Suprapubic skin (tissue), 3 donors: ENCODE results near the gene BORA.

Experiments used
- CTCF ChIP-seq, 2 donors: fragments of 200-600 bp in 1 of 2; fragments of 450-650 bp in 1 of 2; sonication (generic) in 1 of 2; IDR thresholded peaks; one replicate each; pipeline ENCODE4 v1.5.1; 2016 to 2019; ENCODE audit warnings: antibody characterized with exemption in 2 of 2, mild to moderate bottlenecking in 1 of 2, moderate library complexity in 1 of 2
- EP300 ChIP-seq: sonication (generic); formaldehyde crosslinking; IDR thresholded peaks from one replicate; pipeline ENCODE4 v1.6.1; 2017; ENCODE audit warnings: antibody characterized with exemption
- POLR2A ChIP-seq, 2 donors: fragments of 450-650 bp; IDR thresholded peaks; one replicate each; pipeline ENCODE4 v1.6.1; 2017; ENCODE audit warnings: antibody characterized with exemption in 2 of 2, mild to moderate bottlenecking in 2 of 2, moderate library complexity in 2 of 2

- TF ChIP-seq EP300: no peak
- no peak for TF ChIP-seq CTCF (IDR thresholded peaks at IDR 0.05)
- TF ChIP-seq POLR2A (IDR thresholded peaks at IDR 0.05): no peak
Measured at GRCh38 chr13:72754111-72754510, 26.4 kb downstream of the BORA start.
